ENCODE data around the gene PDXP.

PDXP gene

GRCh38 chr22:37634417-37634924 lies 24.1 kb upstream of the PDXP start:
- H3K27me3 Mint-ChIP-seq (ENCODE audit: low read depth), result no peaks in the 10 kb centered on the region
- TF ChIP-seq CTCF (IDR thresholded peaks at IDR 0.05; ENCODE audit: unreplicated experiment in 3 of 3), result peak in 2 of 3 experiments; percentile 2 to 9
- peaks cover 56% of the 10 kb centered on the region for H3K4me1 Mint-ChIP-seq
- no peaks in the 10 kb centered on the region for H3K9me3 Mint-ChIP-seq
- H3K27ac Mint-ChIP-seq, result peak overlapping the region; percentile 99 to 100 (median 99)
- H3K36me3 Mint-ChIP-seq (ENCODE audit: low read depth), result no peaks in the 10 kb centered on the region
- H3K4me3 Mint-ChIP-seq, result peak overlapping the region; percentile 64 to 76 (median 69)

GRCh38 chr22:37635157-37635556 lies 23.4 kb upstream of the PDXP start:
- Mint-ChIP-seq H3K9me3 (no peaks in the 10 kb centered on the region), H3K36me3 (ENCODE audit: low read depth) (no peaks in the 10 kb centered on the region), H3K27me3 (ENCODE audit: low read depth) (no peaks in the 10 kb centered on the region), H3K27ac (peak overlapping the region; percentile 99 to 100 (median 99)), H3K4me1 (peaks cover 56% of the 10 kb centered on the region), H3K4me3 (no peak overlapping the region)
- TF ChIP-seq CTCF (IDR thresholded peaks at IDR 0.05; ENCODE audit: unreplicated experiment in 3 of 3), result no peak

GRCh38 chr22:37636186-37636948 lies 22.2 kb upstream of the PDXP start:
- Mint-ChIP-seq H3K9me3 (no peaks in the 10 kb centered on the region), H3K27ac (peak overlapping the region; percentile 93 to 100 (median 99)), H3K4me3 (peak overlapping the region; percentile 49 to 67 (median 56)), H3K36me3 (ENCODE audit: low read depth) (no peaks in the 10 kb centered on the region), H3K4me1 (peaks cover 52% of the 10 kb centered on the region), H3K27me3 (ENCODE audit: low read depth) (no peaks in the 10 kb centered on the region)
- peak in 2 of 3 experiments; percentile 8 to 14 for TF ChIP-seq CTCF (IDR thresholded peaks at IDR 0.05; ENCODE audit: unreplicated experiment in 3 of 3)

GRCh38 chr22:37636949-37637273 lies 21.6 kb upstream of the PDXP start:
- no peaks in the 10 kb centered on the region for H3K9me3 Mint-ChIP-seq
- no peak for TF ChIP-seq CTCF (IDR thresholded peaks at IDR 0.05; ENCODE audit: unreplicated experiment in 3 of 3)
- no peaks in the 10 kb centered on the region for H3K27me3 Mint-ChIP-seq (ENCODE audit: low read depth)
- peaks cover 48% of the 10 kb centered on the region for H3K4me1 Mint-ChIP-seq
- no peaks in the 10 kb centered on the region for H3K36me3 Mint-ChIP-seq (ENCODE audit: low read depth)
- H3K4me3 Mint-ChIP-seq, result peak overlapping the region in 2 of 3 experiments; percentile 49 to 73
- peak overlapping the region; percentile 93 to 100 (median 99) for H3K27ac Mint-ChIP-seq

GRCh38 chr22:37638391-37639069 lies 20.0 kb upstream of the PDXP start:
- Mint-ChIP-seq H3K27me3 (ENCODE audit: low read depth) (no peaks in the 10 kb centered on the region), H3K4me1 (peaks cover 45% of the 10 kb centered on the region), H3K27ac (peak overlapping the region; percentile 80 to 100 (median 93)), H3K4me3 (peak overlapping the region; percentile 86 to 91 (median 89)), H3K9me3 (no peaks in the 10 kb centered on the region), H3K36me3 (ENCODE audit: low read depth) (peaks cover 3% of the 10 kb centered on the region)
- no peak for TF ChIP-seq CTCF (IDR thresholded peaks at IDR 0.05; ENCODE audit: unreplicated experiment in 3 of 3)

All from nephron (organoid).